Stimulated activated naive CD4-positive, alpha-beta T cell (primary cell): ENCODE results near the gene NRCAM.
"Not testable (repeated sequence)": the region's sequence is repeated elsewhere in the genome, so short reads cannot be mapped to it uniquely, and the experiment has no call there.

Experiments
- DNase-seq, 6 experiments: peaks; one replicate each; lab custom pipeline; 2025; lab: John Stamatoyannopoulos, UW

The NRCAM gene

DNA sequence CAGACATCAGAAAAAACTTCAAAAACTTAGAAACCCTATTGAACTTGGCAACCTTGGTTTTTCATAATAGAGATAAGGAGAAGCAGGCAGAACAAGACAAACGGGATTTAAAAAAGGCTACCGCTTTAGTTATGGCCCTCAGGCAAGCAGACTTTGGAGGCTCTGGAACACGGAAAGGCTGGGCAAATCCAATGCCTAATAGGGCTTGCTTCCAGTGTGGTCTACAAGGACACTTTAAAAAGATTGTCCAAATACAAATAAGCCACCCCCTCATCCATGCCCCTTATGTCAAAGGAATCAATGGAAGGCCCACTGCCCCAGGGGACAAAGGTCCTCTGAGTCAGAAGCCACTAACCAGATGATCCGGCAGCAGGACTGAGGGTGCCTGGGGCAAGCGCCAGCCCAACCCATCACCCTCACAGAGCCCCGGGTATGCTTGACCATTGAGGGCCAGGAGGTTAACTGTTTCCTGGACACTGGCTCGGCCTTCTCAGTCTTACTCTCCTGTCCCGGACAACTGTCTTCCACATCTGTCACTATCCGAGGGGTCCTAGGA, 115.3 kb downstream of the NRCAM start:
- DNase-seq = no peak

GRCh38 chr7:108340406-108340805, 115.8 kb downstream of the NRCAM start:
- DNase-seq = not testable (repeated sequence)

DNA sequence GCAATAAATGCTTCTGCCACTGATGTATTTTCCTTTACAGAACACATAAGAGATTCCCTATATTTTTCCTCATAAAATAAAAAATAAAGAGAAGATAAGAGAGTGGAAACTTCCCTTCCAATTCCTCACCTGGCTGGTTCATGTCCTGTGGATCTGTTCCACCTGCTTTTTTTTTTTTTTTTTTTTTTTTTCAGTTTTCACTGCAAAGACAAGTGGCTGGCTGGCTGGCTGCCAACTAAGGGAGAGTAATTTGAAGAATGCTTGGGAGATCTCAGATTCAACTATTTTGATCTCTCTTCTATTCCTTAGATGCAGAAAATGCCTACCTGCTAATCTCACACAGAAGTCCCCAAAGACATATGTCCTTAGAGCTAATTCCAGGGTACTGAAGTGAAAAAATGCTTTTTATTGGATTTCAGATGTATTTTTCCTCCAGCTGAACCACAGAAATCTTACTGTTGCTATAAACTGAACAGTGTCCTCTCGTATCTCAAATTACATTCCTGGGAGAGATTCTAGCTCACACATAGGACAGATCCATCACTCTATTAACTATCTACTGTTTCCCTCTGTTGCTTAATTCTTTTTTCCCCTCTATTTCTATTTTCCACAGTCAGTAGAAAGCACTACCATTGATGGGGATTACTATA, 120.8 kb downstream of the NRCAM start:
- no peak for DNase-seq

DNA sequence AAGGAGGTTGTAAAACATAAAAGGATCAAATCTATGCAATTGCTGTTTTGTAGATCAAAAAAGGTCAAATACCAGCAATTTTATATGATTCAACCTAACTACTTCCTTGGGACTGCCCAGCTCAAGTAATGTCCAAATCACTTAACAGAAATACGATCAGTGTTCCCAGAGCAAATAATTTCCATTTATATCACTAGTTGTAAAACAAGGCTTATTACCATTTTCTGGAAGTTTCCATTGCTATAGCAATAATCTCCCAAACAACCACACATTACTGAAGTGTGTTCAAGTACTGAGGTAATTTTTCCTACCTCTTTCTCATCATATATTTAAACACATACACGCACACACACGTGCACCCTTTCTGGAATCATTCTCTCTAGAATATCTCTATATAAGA, 123.3 kb downstream of the NRCAM start:
- DNase-seq = no peak

DNA sequence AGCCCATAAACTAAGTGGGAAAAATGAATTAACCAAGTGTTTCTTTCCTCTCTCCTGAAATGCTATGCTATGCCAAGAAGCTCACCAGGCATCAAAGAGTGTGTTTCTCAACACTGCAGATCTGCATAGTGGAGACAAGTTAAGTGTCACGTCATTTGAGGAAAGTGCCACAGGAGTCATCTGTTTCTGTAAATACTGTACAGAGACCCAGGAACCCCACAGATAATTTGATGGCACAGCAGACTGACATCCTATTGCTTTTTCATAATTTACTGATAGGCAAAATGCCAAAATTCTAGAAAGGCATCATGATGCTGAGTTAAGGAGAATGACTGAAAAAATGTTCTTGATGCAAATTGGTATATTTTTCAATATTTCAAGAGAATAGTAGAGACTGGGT, 124.3 kb downstream of the NRCAM start:
- no peak for DNase-seq

GRCh38 chr7:108330227-108330626, 126.0 kb downstream of the NRCAM start:
- DNase-seq = no peak

DNA sequence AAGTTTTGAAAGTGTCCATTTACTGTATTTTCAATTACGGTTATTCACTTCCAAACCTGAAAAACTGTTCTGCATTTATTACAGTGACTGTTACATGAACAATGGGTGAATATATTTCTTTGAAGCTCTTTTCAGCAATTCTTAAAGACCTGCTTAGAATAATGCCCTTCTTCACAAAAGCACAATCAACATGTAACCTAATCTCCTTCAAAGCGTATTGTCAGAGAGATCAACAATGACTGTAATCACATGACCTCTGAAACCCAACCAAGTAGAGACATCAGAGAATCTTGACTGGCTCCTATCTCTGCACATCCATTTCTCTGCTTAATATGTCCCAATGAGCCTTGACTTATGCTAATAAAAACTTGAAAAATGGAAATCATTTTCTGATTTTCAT, 126.7 kb downstream of the NRCAM start:
- no peak for DNase-seq

DNA sequence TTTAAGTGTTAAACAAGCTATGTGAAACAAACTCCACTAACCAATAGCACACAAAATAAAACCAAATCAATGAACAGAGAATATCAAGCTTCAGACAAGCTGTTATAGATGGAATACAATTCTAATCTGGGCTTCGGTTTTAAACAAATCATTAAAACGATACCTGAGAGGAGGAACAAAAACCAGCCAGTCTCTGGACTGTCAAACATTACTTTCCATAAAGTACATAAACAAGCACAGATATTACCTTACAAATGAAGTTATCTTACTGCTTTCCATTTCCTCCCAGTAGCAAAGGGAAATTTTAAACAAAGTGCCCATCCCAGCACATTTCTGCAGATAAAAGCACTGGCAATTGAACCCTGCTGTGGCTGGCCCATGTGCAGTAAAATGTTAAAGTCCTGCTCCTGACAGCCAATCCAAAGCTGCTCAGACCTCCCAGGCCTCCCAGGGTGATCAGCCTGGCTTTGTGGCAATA, 128.0 kb downstream of the NRCAM start:
- no peak for DNase-seq

DNA sequence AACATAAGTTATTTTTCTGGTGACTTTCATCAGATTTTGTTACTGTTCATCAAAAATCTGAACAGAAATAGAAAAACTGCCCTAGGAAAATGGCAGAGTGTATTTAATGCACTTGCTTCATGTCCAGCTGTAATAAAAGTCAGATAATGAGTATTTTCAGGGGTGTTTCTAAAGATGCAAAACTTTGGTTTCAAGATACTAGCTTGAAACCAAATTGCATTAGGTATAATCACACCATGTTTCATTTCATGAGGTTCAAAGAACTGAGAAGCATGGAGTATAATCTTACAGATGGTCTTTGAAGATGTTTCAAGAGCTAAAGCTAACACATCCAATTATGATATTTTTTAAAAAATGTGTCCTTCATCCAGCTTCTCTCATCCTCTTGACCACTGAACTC, 128.9 kb downstream of the NRCAM start:
- no peak for DNase-seq

- DNase-seq = no peak
Measured at GRCh38 chr7:108326938-108327337, 129.3 kb downstream of the NRCAM start.

DNA sequence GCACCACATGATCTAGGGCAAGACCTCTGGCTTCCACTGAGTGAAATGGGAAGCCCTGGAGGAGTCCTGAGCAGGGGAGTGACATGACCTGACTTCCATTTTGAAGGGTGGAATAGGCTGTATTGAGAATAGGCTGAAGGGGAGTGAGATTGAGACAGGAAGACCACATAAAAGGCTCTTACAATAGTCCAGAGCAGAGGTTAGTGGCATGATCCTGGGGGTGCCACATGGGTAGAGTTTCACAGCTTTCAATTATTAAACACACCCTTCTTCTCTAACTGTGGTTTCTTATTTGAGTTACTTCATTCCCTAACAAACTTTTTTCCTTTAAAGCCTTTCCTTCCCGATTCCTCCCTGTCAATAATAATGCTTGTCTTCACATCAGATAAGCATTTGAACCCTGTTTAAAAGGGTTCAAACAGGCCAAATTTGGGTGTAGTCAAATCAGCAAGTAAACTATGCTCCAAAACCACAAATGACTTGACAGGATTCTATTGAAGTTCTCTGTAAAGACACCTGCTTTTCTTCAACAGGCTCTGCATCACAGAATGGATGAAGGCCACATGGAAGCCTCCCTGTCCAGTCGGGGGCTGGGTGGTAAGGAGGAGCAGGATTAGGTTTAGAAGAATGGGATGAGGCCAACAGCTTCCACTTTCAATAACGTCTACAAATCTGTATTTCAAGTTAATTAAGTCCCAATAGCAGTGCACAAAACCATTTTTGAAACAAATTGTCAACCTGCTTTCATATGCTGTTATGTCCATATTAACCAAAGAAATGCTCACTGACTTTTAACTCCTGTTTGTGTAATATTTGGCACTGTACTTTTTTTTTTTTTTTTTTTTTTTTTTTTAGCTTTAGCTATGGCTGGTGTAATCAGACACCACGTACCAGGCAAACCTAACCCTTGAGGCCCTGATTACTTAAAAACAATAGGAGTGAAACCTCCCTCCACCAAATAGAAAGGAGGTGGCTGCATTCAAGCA, 131.9 kb downstream of the NRCAM start:
- DNase-seq = no peak

- DNase-seq = no peak
Measured at GRCh38 chr7:108322925-108323832, 133.1 kb downstream of the NRCAM start.

DNA sequence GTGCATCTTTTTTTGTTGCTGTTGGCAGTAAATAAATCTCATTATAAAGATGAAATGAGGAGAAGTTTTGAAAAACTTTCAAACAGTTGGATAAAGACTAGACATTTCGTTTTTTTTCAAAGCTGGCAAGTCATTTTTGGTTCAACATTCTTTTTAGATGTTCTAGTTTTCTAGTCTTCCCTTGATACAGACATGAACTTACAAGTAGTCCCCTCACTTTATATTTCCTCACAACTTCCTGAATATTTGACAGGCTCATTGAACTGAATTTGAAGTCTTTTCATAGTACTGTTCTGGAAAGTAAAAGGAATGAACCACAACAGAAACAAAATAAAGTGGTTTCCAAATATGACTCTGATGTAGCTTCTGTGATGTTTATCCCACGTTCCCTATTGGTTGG, 134.2 kb downstream of the NRCAM start:
- DNase-seq = no peak

GRCh38 chr7:108321359-108321758, 134.9 kb downstream of the NRCAM start:
- no peak for DNase-seq

DNA sequence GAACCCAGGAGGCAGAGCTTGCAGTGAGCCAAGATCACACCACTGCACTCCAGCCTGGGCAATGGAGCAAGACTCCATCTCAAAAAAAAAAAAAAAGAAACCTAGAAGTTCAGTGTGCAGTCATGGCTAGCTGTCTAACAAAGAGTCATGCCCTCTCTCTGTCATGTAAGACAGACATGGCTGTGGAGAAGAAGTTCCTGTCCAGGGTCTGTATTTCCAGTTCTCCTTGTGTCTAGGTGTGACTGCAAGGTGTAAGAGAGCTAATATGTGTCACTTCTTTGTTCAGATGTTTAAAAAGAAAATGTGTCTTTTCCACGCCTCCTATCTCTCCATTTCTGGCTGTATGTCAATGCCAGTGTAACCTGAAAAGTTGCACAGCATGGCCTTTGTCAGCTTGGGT, 139.5 kb downstream of the NRCAM start:
- DNase-seq = no peak

GRCh38 chr7:108314551-108314950, 141.7 kb downstream of the NRCAM start:
- no peak for DNase-seq

DNA sequence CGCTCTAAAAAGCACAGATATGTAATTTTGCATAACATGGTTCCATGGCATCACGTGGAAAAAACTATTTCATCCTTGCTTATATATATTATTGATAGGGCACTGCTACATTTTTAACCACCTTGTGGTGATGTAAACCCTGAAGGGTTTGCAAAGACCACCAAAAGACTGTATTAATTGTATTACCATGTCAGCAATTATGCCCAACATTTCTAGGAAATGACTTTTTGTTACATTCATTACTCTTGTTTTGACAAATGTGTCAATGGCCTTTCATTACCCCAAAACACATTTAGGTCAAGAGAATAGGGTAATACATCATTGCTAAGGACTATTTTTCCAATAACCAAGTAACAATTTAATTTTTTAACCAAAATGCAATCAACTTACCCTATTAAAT, 142.2 kb downstream of the NRCAM start:
- no peak for DNase-seq

DNA sequence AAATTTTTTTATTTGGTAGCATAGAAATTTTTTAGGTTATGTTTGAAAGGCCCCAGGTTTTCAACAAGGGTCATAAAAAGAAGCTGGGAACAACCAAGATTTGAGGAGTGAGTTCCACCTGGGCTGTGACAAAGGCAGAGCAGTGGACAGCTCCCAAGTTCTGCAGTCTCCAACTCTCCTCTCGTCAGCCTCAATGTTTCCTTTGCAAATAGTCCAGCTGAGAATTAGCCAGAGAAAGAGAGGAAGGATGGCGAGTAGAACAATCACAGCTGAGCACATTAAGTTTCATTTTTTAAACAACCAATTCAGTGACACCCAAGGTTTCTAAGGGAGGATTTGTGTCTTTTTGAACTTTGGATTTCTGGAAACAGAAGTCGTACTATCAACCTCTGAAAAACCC, 143.2 kb downstream of the NRCAM start:
- no peak for DNase-seq

DNA sequence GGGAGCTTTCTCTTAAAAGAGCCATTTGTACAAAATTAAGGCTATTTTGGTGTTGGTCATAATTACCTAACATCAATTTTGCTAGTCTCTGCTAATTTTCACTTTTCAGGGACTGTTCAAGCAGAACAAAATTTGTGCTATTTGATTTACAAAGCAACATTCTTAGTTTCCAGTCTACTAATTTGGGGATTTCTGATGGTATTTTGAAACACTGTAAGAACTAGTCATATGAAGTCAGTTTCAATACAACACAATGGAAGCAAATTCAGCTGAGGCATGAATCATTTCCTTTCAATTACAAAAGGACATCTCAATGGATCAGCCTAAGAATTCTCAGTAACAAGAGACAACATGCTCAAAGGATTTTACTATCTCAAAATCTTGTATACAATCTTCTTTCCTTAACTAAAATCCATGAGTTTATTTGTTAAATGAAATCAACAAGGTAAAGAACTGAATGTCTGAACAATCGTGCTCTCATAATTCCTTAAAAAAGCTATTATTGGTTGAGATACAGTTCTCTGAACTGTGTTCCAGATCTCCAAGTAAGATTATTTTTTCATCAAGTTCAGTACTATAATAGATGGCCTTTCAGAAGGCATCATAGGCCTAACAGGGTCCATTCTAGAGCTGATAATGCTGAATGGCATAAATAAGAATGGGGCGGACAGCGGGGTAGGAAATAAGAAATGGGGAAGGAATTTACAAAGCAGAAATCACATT, 144.6 kb downstream of the NRCAM start:
- DNase-seq = no peak

DNA sequence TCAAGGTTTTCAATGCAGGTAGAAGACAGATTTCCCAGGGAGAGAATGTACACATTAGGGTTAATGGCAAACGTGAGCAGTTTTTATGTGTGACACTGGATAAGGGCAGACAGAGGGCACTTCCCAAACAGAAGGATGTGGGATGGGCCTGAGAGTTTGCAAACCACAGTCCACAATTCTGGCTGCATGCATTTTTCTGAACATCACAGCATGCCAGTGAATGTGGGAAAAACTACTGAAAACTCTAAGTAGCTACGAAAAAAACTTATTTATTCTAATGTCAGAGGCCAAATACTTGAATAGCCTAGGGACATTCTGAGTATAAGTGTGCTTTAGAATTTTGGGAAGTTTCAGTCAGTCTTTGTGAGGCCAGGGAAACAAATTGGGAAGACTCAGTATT, 145.9 kb downstream of the NRCAM start:
- DNase-seq = no peak

DNA sequence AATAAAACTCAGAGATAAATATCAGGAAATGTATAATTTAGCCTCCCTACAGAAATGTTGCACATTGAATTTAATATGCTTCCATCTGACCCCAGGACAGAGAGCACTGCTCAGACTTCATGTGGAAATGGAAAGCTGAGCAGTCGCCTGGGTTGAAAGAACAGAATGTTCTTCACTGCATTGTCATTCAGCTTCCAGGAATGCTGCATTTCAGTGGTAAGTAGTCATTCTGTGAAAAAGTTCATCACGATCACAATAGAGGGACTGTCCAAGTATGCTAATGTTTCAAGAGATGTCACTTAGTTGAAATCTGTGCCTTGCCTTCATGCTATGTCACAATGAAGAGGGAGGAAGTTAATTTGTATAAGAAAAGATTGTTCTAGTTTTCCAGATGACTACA, 147.3 kb downstream of the NRCAM start:
- DNase-seq = no peak
